Stimulated activated CD8-positive, alpha-beta memory T cell treated with anti-CD3 and anti-CD28 coated beads, Interleukin-7, amount 100 ng/mL, for 48 hours (primary cell): ENCODE data around the gene PPP5C.
"Not testable (repeated sequence)": the region's sequence is repeated elsewhere in the genome, so short reads cannot be mapped to it uniquely, and the experiment has no call there.

Experiments used
- DNase-seq, 2 donors: peaks; one replicate each; pipeline ENCODE4 v3.0.0-alpha.2; 2020; ENCODE audit warnings: low read depth in 1 of 2; ENCODE audit errors: extremely low read depth in 1 of 2

Gene PPP5C

GRCh38 chr19:46361915-46362314 lies 15.0 kb downstream of the PPP5C start:
- DNase-seq: no peak

DNA sequence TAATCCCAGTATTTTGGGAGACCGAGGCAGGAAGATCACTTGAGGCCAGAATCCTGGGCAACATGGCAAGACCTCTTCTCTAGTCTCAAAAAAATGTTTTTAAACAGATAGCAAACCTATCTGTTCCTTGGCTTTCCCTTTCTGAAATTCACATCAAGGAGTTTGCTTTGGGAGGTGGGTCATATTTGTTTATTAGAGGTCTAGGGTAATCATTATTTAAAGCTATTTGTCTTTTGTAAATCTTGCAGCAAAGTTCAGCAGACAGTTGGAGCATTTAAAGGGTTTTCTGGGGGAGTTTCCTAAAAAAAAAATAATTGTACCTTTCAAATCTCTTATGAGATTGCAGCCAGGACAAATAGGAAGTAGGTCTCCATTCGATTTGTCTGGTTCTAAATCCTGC lies 17.5 kb downstream of the PPP5C start:
- DNase-seq: no peak

GRCh38 chr19:46365561-46365960 lies 18.7 kb downstream of the PPP5C start:
- no peak for DNase-seq

GRCh38 chr19:46366620-46367292 lies 19.9 kb downstream of the PPP5C start:
- DNase-seq: no peak

DNA sequence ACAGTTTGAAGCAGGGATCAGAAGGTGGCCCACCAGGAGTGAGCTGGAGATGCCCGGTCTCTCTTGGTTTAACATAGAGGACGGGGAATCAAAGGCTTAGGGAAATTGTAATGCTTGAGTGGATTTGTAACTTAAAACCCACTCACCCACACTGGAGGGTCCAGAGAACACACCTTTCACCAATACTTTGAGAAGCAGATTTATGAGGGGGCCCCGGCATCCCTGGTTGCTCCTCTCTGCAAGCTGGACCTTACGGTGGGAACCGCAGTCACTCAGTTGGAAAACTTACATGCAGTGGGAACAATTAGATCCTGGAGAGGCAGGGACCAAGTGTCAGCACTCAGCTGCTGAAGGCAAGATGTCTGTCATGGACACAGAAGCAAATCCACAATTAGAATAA lies 20.5 kb downstream of the PPP5C start:
- DNase-seq: no peak

- no peak for DNase-seq
Measured at GRCh38 chr19:46368116-46368515, 21.2 kb downstream of the PPP5C start.

GRCh38 chr19:46369817-46370216 lies 22.9 kb downstream of the PPP5C start:
- DNase-seq: no peak

- no peak for DNase-seq
Measured at GRCh38 chr19:46371371-46371901, 24.5 kb downstream of the PPP5C start.

GRCh38 chr19:46372901-46373490 lies 26.1 kb downstream of the PPP5C start:
- DNase-seq: no peak

DNA sequence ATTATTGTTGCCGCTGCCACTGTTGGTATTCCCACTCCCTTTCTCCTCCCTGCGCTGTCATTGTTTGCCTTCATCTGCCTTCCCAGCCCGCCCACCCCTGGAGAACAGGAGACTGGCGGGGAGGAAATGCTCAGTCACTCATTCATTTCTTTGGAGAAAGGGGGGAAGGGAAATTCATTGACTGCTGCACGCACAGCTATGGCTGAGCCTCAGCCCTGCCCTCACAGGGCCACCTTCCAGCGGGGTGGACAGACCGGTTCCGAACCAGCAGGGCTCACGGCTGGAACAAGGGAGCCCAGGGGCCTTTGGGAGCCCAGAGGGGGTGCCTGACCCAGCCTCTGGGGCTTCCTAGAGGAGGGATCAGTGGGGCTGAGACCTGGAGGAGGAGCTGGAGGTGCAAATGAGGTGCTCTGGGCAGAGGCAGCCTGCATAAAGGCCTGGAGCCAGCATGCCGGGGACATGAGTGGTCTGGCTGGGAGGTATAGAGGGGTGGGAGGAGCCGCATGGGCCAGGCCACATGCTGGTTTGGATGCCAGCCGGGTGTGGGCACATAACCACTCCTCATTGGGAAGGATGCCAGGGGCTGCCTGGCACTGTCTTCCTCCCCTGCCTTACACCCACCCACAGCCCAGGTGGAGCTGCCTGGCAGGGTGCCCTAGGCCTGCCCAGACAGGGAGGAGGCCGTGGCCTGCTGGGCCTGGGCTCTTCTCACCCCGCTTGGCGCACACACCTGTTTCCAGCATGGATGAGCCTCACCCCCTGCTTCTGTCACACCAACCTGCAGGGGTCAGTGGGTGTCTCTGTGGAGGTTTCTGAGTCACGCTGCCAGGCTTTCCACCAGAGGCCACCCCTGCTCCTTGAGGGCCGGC lies 26.8 kb downstream of the PPP5C start:
- no peak for DNase-seq

DNA sequence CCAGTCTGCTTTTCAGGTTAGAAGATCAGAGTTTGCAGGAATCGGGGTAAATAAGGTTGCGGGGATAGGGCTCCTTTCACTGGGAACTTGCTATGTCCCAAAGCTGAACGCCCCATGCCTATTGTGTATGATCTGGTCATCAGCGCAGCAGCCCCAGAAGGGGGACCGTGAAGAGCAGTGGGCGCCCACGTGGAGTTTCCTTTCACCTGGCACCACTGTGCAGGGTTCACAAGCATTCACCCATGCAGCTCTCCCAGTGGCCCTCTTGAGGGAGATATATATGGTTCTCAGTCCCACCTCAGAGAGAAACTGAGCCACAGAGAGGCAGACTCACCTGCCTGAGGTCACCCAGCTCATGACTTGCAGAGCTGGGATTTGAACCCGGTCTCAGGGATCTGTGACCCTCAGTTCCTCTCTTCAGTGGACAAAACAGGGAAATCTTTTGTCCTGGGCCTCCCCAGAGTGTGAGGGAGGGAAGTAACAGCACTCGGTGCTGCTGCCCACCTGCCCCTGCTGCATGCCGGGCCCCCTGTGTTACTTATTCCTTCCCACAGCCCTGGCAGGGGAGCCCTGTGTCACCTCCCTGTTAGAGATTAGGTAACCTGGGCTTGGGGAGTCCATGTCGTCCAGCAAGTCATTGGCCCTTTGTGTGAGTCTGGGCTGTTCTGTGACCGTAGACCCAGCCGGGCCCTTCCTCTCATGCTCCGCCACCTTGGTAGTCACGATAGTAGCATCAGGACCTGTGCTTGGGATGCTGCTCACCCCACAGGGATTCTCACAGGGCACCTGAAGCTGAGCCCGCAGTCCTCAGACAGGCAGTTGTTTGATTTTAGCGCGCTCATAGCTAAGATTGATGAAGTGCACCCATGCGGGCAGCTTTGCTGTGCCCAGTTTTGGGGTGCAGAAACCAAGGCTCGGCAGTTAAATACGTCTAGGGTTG lies 27.9 kb downstream of the PPP5C start:
- DNase-seq: no peak

DNA sequence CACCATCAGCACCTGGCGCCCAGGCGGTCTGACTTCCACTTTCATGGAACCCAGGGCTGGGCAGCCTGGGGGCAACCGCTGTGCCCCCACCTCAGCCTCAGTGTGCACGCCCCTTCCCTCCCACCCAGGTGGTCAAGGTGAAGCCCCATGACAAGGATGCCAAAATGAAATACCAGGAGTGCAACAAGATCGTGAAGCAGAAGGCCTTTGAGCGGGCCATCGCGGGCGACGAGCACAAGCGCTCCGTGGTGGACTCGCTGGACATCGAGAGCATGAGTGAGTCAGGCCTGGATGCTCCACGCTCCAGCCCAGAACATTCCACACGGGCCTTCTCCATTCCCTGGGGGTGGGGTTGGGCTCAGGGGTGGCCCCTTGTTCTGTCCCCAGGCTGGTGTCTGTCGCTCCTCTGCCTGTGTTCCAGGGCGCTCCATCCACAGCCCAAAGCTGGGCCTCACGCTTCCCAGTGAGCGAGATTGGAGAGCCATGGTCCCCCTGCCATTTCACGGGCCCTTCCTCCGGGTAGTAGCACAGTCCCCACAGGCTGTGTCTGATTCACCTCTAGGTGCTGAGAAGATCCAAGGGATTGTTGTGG lies 28.7 kb downstream of the PPP5C start:
- not testable (repeated sequence) for DNase-seq

- DNase-seq: no peak
Measured at GRCh38 chr19:46376241-46377153, 29.6 kb downstream of the PPP5C start.

DNA sequence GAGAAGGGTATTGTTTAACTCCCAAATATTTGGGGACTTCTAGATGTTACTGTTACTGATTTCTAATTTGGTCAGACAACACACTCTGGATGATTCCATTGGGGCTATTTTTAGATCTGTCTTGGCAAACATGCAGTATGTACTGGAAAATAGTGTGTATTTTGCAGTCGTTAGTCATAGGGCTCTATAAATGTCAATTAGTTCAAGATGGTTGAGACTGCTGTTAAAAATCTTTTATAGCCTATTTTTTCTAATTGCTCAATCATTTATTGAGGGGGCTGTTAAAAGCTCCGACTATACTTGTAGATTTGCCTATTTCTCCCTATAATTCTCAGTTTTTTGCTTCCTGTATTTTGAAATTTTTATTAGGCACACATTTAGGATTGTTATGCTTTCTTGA lies 31.4 kb downstream of the PPP5C start:
- no peak for DNase-seq

- no peak for DNase-seq
Measured at GRCh38 chr19:46380690-46381089, 33.8 kb downstream of the PPP5C start.

DNA sequence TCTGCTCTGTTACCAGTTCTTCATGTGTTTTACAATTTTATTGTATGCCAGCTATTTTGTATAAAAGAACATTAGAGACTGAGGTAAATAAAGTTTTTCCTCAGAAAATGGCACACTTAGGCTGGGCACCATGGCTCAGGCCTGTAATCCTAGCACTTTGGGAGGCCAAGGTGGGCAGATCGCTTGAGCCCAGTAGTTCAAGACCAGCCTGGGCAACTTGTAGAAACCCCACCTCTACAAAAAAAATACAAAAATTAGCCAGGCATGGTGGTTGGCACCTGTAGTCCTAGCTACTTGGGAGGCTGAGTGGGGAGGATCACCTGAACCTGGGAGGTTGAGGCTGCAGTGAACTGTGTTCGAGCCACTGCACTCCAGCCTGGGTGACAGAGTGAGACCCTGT lies 34.5 kb downstream of the PPP5C start:
- DNase-seq: no peak

GRCh38 chr19:46381756-46382345 lies 35.0 kb downstream of the PPP5C start:
- no peak for DNase-seq

DNA sequence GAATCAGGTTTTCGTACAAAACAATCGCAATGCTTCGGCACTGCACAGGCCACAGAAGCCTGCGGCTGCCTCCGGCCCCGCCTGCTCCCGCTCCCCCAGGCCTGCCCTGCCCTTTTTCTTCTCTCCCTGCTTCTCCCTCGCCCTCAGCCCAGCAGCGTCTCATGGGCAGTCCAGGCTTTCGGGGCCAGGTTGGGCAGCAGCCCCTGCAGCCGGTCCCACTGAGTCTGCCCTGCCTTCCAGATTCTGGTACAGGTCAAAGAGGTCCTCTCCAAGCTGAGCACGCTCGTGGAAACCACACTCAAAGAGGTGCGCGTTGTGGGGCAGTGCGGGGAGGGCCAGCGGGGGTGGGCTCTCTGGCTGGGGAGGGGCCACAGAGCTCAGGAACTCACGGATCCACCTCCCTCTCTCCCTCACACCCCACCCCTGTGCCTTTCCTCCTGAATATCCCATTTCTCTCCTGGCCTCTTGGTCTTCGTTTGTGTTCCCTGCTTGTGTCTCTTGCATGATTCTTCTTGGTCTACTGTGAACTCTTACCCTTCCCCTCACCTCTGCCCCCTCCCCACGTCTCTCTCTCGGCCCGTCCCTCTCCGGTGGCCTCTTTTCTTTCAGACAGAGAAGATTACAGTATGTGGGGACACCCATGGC lies 36.4 kb downstream of the PPP5C start:
- no peak for DNase-seq
